GM20431 (cell line): ENCODE results near the gene FITM2.
"Not testable (repeated sequence)": the region's sequence is repeated elsewhere in the genome, so short reads cannot be mapped to it uniquely, and the experiment has no call there.

Experiments used
- in situ Hi-C: fragments of 300-500 bp; cut with MseI, MboI; formaldehyde crosslinking; loops from one replicate; pipeline ENCODE4 v1.15.0; 2020; ENCODE audit warnings: low sequenced_read_pairs; ENCODE audit not compliant: unreplicated experiment

The FITM2 gene

GRCh38 chr20:44310664-44311639 is at the start of gene FITM2:
TSS of gene FITM2 (minus strand) at chr20:44311202. CDS start at chr20:44311148, 54 bp downstream.
- in situ Hi-C loops: no loop called here

- in situ Hi-C loops: no loop called here
These were observed 49.2 kb upstream of the FITM2 start for GRCh38 chr20:44360221-44360620.

- in situ Hi-C loops: no loop called here
These were observed 47.8 kb upstream of the FITM2 start for GRCh38 chr20:44358776-44359175.

GRCh38 chr20:44357555-44358125 is 46.6 kb upstream of the FITM2 start:
- in situ Hi-C loops: no loop called here

DNA sequence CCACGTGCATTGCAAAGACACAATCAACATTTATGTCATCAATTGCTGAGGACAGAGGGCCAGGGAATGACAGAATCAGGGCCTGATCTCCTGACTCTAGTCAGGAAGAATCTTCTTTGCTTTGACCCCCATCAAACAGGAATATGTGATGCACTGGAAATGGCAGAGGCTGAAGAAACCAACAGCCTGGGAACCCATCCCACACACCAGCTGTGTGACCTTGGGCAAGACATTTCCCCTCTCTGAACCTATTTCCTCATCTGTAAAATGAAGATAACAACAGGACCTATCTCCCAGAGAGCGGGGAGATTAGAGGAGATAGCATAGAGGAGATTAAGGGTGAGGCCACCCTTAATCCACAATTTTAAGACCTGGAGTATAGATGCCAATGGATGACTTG is 46.0 kb upstream of the FITM2 start:
- in situ Hi-C loops: no loop called here

- in situ Hi-C loops: no loop called here
These were observed 45.3 kb upstream of the FITM2 start for GRCh38 chr20:44356353-44356723.

- in situ Hi-C loops: no loop called here
These were observed 44.7 kb upstream of the FITM2 start, which contains the start of gene HNF4A for GRCh38 chr20:44355498-44356352. TSS of gene HNF4A (plus strand) at chr20:44355699. CDS start at chr20:44355805, 106 bp downstream.

GRCh38 chr20:44354979-44355497 is 44.0 kb upstream of the FITM2 start:
- in situ Hi-C loops: no loop called here

- in situ Hi-C loops: no loop called here
These were observed 39.6 kb upstream of the FITM2 start for GRCh38 chr20:44350567-44350966.

- in situ Hi-C loops: no loop called here
These were observed 38.3 kb upstream of the FITM2 start for GRCh38 chr20:44349349-44349748.

DNA sequence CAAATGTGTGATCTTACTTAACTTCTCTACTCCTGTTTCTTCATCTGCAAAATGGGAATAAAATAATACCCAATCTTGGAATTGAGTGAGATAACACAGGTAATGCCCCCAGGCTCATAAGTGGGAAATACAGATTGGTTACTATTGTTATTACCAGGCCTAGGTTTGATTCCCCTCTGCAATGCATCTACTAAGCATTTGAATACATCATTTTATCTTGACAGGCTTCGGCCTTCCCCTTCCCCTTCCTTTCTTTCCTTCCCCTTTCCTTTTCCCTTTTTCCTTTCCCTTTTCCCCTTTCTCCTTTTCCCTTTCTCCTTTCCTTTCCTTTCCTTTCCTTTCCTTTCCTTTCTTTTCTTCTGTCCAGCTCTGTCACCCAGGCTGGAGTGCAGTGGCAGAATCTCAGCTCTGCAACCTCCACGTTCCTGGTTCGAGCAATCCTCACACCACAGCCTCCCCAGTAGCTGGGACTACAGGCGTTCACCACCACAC is 37.2 kb upstream of the FITM2 start:
- in situ Hi-C loops: no loop called here

GRCh38 chr20:44345941-44346340 is 34.9 kb upstream of the FITM2 start:
- in situ Hi-C loops: not testable (repeated sequence)

DNA sequence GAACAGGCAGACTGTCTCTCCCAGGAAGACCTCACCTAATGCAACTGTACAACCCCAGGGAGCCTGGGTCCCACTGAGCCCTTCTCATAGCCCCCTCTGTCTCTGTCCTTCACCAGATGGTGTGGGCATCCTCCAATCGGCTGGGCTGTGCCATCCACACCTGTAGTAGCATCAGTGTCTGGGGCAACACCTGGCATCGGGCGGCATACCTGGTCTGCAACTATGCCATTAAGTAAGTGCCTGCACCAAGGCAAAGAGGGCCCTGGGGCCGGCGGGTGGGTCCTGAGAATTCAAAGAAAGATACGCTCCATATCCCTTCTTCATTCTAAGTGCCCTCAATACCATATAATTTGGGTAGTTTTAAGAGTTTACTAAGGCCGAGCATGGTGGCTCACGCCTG is 34.1 kb upstream of the FITM2 start:
- in situ Hi-C loops: no loop called here

- in situ Hi-C loops: no loop called here
These were observed 33.7 kb upstream of the FITM2 start for GRCh38 chr20:44344723-44345122.

DNA sequence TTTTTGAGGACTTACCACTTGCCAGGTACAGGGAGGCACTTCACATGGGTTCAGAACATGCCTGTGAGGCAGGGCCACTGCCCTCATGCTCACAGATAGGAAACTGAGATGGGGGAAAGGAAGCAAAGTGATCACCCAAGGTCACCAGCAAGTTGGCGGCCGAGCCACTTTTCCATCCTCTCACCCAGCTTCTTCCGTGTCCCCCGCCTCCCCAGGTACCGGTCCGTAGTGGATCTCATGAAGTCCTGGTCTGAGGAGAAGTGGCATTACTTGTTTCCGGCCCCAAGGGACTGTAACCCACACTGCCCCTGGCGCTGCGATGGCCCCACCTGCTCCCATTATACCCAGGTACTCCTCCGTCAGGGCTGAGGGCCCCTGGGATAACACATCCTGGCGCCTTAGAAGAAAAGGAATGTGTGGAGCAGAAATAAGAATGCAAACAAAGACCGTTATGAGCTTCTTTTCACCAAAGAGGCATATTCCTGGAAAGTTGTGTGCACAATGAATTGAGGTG is 32.2 kb upstream of the FITM2 start:
- in situ Hi-C loops: no loop called here

- in situ Hi-C loops: no loop called here
These were observed 31.2 kb upstream of the FITM2 start for GRCh38 chr20:44342248-44342647.

DNA sequence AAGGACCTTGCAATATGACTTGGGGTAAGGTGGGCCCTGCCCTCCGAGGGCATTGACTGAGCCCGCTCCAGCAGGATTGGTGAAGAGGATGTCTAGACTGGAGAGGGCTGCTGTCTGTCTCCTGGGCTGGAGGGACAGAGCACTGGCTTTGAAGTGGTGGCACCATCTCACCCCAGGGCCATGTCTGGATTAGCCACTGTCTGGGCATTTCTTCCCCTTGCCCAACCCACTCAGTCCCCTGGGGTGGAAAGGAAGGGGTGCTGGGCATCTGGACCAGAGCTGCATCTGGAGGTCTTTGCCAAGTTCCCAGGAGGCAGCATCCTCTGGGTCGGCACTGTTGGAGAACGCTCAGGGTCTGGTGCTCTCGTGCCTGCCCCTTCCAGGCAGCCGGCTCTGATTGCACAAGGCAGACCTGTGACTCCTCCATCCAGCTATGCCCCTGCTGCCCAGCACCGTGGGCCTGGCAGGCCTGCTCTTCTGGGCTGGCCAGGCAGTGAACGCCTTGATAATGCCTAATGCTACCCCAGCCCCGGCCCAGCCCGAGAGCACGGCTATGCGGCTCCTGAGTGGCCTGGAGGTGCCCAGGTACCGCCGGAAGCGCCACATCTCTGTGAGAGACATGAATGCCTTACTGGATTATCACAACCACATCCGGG is 25.9 kb upstream of the FITM2 start, which contains the start of gene R3HDML:
R3HDML (plus strand) TSS at position 319 of the 656 bp plus-strand sequence; CDS start at position 434, 115 bp downstream.
- in situ Hi-C loops: no loop called here

DNA sequence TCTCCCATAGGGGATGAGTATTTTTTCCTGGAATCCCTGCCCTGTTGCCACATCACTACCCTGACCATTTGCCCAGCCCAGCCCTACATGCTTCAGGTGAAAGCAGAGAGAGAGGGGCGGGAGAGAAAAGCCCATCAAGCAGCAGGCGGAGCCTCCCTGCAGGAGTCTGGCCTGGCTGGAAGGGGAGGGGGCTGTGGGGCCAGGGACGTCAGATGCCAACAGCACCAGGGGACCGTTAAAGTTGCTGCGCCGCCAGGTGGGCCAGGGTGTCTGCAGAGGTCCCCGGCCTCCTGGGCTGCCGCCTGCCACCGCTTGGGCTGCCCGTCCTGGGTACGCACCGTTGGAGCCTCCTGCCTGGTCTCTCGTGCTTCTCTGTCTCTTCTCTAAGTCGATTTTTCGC is 25.1 kb upstream of the FITM2 start:
- in situ Hi-C loops: no loop called here

DNA sequence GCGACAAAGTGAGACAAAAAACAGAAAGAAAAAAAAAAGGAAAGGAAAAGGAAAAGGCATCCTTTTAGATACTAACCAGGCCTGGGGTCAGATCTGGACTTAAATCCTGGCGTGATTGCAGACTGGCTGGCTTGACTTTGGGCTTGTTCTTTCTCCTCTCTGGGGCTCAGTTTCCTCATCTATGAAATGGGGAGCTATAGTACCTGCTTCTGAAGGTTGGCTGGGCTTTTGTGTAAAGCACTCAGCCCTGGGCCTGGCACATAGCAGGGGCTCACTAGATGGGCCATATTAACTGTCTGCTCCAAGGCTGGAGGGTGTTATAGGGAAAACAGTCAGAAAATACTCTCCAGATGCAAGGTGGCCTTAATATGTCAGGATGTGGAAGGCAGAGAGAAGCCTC is 24.7 kb upstream of the FITM2 start:
- in situ Hi-C loops: no loop called here
